CD8-positive, alpha-beta memory T cell (primary cell): ENCODE measurements around the gene PDIA6. TPM values are rescaled to one million over a fixed set of nuclear protein-coding genes. Genes with fewer than 3 reads are reported as not detected.
A peak's percentile ranks its signal among the peaks of the same experiment; 100 is the strongest.

ENCODE experiments used
- CTCF ChIA-PET: fragments of 350-600 bp; sonication (Branson Sonifier 250); formaldehyde crosslinking; loops from one replicate; lab custom pipeline; 2021; ENCODE audit warnings: antibody characterized with exemption; lab: Charles Lee
- POLR2A ChIA-PET: fragments of 350-600 bp; sonication (Branson Sonifier 250); formaldehyde crosslinking; loops from one replicate; lab custom pipeline; 2021; ENCODE audit warnings: antibody characterized with exemption; lab: Charles Lee
- DNase-seq, 5 donors: peaks; one replicate each; pipeline versions ENCODE4 v3.0.0 to v3.0.0-alpha.2; 2020 to 2022; ENCODE audit warnings: mixed read lengths in 1 of 5
- H3K27ac ChIP-seq: one replicate; pipeline ENCODE4 v1.7.0; 2013; ENCODE audit warnings: low read depth, mild to moderate bottlenecking, low read length, moderate library complexity
- H3K27me3 ChIP-seq: 2 replicates; pipeline ENCODE4 v1.7.0; 2013; ENCODE audit warnings: low read length, mild to moderate bottlenecking; ENCODE audit not compliant: insufficient read depth, poor library complexity, severe bottlenecking
- H3K36me3 ChIP-seq: 2 replicates; pipeline ENCODE4 v1.7.0; 2013; ENCODE audit warnings: mild to moderate bottlenecking, low read length, moderate library complexity; ENCODE audit not compliant: insufficient read depth
- H3K4me1 ChIP-seq: 2 replicates; pipeline ENCODE4 v1.7.0; 2013; ENCODE audit warnings: mild to moderate bottlenecking, low read length, moderate library complexity; ENCODE audit not compliant: insufficient read depth
- H3K4me3 ChIP-seq: 2 replicates; pipeline ENCODE4 v1.7.0; 2013; ENCODE audit warnings: mild to moderate bottlenecking, low read length
- H3K9me3 ChIP-seq: 2 replicates; pipeline ENCODE4 v1.7.0; 2013; ENCODE audit warnings: mild to moderate bottlenecking, low read length
- H3K27ac Mint-ChIP-seq, 8 donors: one replicate each; pipeline ENCODE4 v1.8.0; 2020 to 2021; ENCODE audit warnings: mixed read lengths in 8 of 8, mild to moderate bottlenecking in 6 of 8, inconsistent platforms in 3 of 8, moderate library complexity in 3 of 8
- H3K27me3 Mint-ChIP-seq, 2 donors: one replicate each; pipeline ENCODE4 v1.8.0; 2020 to 2021; ENCODE audit warnings: mixed read lengths in 2 of 2, mild to moderate bottlenecking in 1 of 2, moderate library complexity in 1 of 2
- H3K36me3 Mint-ChIP-seq, 3 donors: one replicate each; pipeline ENCODE4 v1.8.0; 2020 to 2021; ENCODE audit warnings: mixed read lengths in 3 of 3, inconsistent platforms in 1 of 3, mild to moderate bottlenecking in 1 of 3
- H3K4me1 Mint-ChIP-seq, 3 donors: one replicate each; pipeline ENCODE4 v1.8.0; 2020 to 2021; ENCODE audit warnings: mixed read lengths in 3 of 3, inconsistent platforms in 1 of 3, mild to moderate bottlenecking in 1 of 3
- H3K4me3 Mint-ChIP-seq, 7 donors: one replicate each; pipeline ENCODE4 v1.8.0; 2020 to 2021; ENCODE audit warnings: mixed read lengths in 7 of 7, mild to moderate bottlenecking in 6 of 7, moderate library complexity in 4 of 7, inconsistent platforms in 2 of 7
- H3K9me3 Mint-ChIP-seq, 5 donors: one replicate each; pipeline ENCODE4 v1.8.0; 2020 to 2022; ENCODE audit warnings: mixed read lengths in 5 of 5, mild to moderate bottlenecking in 3 of 5, moderate library complexity in 2 of 5, inconsistent platforms in 1 of 5
- polyA plus RNA-seq: library from polyadenylated mRNA; unstranded; fragments of 300-500 nt; fragmentation: Illumina TruSeq; gene quantifications from one replicate; pipeline ENCODE4 v1.2.3, GENCODE V29; 2021
- total RNA-seq, 2 experiments: library from RNA; stranded (reverse); gene quantifications; one replicate each; pipeline ENCODE4 v1.2.3, GENCODE V29; 2021

Gene PDIA6
- total and polyA plus RNA-seq, 3 experiments from 2014 or later = 158 to 181 (median 178) TPM

DNA sequence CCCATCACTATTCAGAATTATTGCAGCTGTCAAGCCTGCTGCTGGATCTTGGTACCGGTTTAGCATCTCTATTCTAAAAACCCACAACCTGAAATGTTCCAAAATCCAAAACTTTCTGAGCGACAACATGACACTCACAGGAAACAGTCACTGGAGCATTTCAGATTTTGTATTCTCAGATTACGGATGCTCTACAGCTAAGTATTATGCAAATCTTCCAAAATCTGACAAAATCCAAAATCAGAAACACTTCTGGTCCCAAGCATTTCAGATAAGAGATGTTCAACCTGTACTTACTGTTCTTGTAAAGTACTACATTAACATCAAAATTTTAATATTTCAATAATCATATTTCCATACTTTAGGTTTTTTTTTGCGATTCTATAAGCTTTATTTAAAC lies 12.4 kb downstream of the PDIA6 start:
- no peak overlapping the region for H3K4me3 Mint-ChIP-seq
- no peaks in the 10 kb centered on the region for H3K27me3 ChIP-seq
- peak overlapping the region in 1 of 8 donors; percentile 50 for H3K27ac Mint-ChIP-seq
- H3K27ac ChIP-seq = no peak overlapping the region
- no peaks in the 10 kb centered on the region for H3K27me3 Mint-ChIP-seq
- H3K4me1 ChIP-seq = no peaks in the 10 kb centered on the region
- H3K4me1 Mint-ChIP-seq = peaks cover 21 to 43% (median 35%) of the 10 kb centered on the region in 3 donors
- ChIA-PET CTCF (interaction anchor here (1.5 kb wide), 1 partner anchor 332 kb away, joined by 4 read pairs; a partner anchor contains a TSS), POLR2A (no interaction called here)
- DNase-seq = no peak
- no peak overlapping the region for H3K4me3 ChIP-seq
- H3K9me3 Mint-ChIP-seq = no peaks in the 10 kb centered on the region
- no peaks in the 10 kb centered on the region for H3K9me3 ChIP-seq
- peaks cover 37% of the 10 kb centered on the region for H3K36me3 ChIP-seq
- H3K36me3 Mint-ChIP-seq = peaks cover 4 to 67% (median 8%) of the 10 kb centered on the region in 3 donors

DNA sequence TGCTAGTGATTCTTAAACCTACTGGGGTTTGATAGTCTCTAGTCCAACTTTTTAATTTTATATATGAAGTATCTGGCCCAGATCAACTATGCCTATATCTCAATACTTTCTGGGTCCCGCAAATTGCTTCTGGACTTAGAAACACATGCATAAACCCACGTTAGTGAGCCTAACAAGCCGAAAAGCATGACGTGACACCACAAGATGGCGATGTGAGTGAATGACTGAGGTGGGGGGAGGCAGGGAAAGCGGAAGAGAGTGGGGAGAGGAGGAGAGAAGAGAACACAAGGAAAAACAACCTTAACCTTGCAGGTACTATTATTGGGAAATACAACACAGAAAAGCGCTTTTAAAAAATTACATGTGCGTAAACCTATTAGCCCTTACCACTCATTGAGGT lies 13.8 kb downstream of the PDIA6 start:
- H3K4me1 ChIP-seq = no peaks in the 10 kb centered on the region
- Mint-ChIP-seq H3K27ac (peak overlapping the region in 3 of 8 donors; percentile 26 to 51 (median 47)), H3K4me1 (peaks cover 23 to 42% (median 35%) of the 10 kb centered on the region in 3 donors), H3K9me3 (no peaks in the 10 kb centered on the region), H3K4me3 (no peak overlapping the region), H3K27me3 (no peaks in the 10 kb centered on the region), H3K36me3 (peaks cover 4 to 77% (median 8%) of the 10 kb centered on the region in 3 donors)
- CTCF ChIA-PET = interaction anchor here (1.2 kb wide), 1 partner anchor 13 kb away, joined by 4 read pairs; the partner anchor contains the start of gene PDIA6
- no peak overlapping the region for H3K27ac ChIP-seq
- no peaks in the 10 kb centered on the region for H3K9me3 ChIP-seq
- DNase-seq = no peak
- no peaks in the 10 kb centered on the region for H3K27me3 ChIP-seq
- no peak overlapping the region for H3K4me3 ChIP-seq
- H3K36me3 ChIP-seq = peaks cover 41% of the 10 kb centered on the region
- POLR2A ChIA-PET = no interaction called here

DNA sequence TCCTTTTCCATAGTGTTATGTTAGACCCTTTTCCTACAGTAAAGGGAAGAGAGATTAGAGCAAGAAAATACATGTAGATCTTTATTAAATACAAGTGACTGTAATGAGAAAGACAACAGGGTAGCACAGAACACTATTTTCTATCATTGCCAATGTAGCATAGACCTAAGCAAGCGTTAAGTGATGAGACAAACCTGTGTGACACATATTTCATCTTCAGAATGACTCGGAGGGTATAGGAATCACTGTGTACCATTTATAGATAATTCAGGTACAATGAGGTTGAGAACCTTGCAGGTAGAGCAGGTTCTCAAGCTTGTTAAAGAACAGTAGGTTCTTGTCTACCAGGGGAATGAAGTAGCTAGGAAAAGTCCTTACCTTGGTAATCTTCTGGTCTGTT lies 15.9 kb downstream of the PDIA6 start:
- H3K4me1 ChIP-seq = no peaks in the 10 kb centered on the region
- no peaks in the 10 kb centered on the region for H3K9me3 Mint-ChIP-seq
- no peak for DNase-seq
- H3K36me3 ChIP-seq = peaks cover 40% of the 10 kb centered on the region
- peaks cover 4 to 81% (median 14%) of the 10 kb centered on the region in 3 donors for H3K36me3 Mint-ChIP-seq
- POLR2A ChIA-PET = no interaction called here
- H3K9me3 ChIP-seq = no peaks in the 10 kb centered on the region
- H3K4me3 ChIP-seq = no peak overlapping the region
- H3K27ac ChIP-seq = no peak overlapping the region
- H3K27me3 Mint-ChIP-seq = no peaks in the 10 kb centered on the region
- H3K4me3 Mint-ChIP-seq = no peak overlapping the region
- peak overlapping the region in 3 of 8 donors; percentile 4 to 60 (median 54) for H3K27ac Mint-ChIP-seq
- peaks cover 11 to 38% (median 36%) of the 10 kb centered on the region in 3 donors for H3K4me1 Mint-ChIP-seq
- no peaks in the 10 kb centered on the region for H3K27me3 ChIP-seq
- CTCF ChIA-PET = interaction anchor here (0.7 kb wide), 1 partner anchor 336 kb away, joined by 3 read pairs; a partner anchor contains a TSS

DNA sequence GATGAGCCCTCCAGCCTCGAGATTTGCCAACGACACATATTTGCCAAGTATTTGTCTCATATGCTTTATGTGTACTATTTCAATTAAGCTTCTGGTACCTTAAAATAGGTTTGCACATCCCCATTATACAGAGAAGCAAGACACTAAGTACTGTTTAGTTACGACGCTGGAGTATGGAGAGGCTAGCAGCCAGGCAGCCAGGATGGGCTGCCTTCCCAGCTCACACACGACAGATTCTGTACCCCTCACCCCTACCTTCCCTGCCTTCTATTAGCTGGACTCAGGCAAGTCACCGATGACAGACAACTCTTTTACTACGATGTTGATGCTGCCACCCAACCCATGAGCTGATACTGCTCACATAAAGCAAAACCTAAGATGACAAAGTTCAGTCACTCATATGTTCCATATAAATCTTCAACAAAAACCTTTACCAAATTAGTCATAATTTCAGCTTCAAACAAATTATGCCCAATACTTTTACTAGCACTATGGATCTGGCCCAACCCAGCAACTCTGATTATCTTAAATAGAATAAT lies 17.0 kb downstream of the PDIA6 start:
- H3K4me1 ChIP-seq = no peaks in the 10 kb centered on the region
- ChIA-PET POLR2A (no interaction called here), CTCF (no interaction called here)
- DNase-seq = no peak
- H3K4me1 Mint-ChIP-seq = peaks cover 11 to 49% (median 40%) of the 10 kb centered on the region in 3 donors
- H3K27ac ChIP-seq = no peak overlapping the region
- no peaks in the 10 kb centered on the region for H3K9me3 ChIP-seq
- H3K4me3 ChIP-seq = no peak overlapping the region
- no peaks in the 10 kb centered on the region for H3K9me3 Mint-ChIP-seq
- H3K36me3 Mint-ChIP-seq = peaks cover 4 to 81% (median 14%) of the 10 kb centered on the region in 3 donors
- peak overlapping the region in 5 of 8 donors; percentile 6 to 79 (median 38) for H3K27ac Mint-ChIP-seq
- no peaks in the 10 kb centered on the region for H3K27me3 Mint-ChIP-seq
- H3K27me3 ChIP-seq = no peaks in the 10 kb centered on the region
- no peak overlapping the region for H3K4me3 Mint-ChIP-seq
- H3K36me3 ChIP-seq = peaks cover 30% of the 10 kb centered on the region

DNA sequence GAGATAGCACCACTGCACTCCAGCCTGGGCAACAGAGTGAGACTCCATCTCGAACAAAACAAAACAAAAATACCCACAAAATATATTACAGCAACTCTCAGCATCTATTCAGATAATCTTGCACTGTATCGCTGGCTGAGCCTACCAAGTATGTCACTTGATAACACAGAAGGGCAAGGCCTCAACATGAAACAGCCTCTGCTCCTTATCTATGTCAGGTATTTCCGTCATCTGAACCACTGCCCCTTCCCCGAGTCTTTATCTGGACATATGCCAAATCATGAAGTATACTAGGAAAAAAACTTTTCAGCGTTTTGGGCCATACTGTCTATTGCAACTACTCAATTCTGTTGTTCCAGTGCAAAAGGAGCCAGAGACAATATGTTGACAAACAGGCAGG lies 17.7 kb downstream of the PDIA6 start:
- POLR2A ChIA-PET = no interaction called here

DNA sequence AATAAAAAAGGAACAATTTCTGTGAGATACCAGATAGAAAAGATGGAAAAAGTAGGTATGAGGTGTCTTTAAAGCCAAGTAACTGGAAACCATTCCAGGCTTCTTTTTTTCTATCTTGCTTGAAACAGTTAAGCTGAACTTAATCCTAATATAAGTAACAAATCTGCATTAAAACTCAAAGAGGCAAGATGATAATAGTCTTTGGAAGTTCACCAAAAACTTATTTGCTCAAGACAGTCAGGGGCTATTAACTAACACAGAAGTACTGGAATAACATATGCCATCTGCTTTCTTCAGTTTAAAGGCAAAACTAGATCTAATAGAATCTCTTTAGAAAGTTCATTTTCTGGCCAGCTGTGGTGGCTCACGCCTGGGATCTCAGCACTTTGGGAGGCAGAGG lies 18.8 kb downstream of the PDIA6 start:
- H3K4me3 ChIP-seq = no peak overlapping the region
- ChIA-PET CTCF (no interaction called here), POLR2A (no interaction called here)
- H3K27ac ChIP-seq = no peak overlapping the region
- no peaks in the 10 kb centered on the region for H3K9me3 ChIP-seq
- H3K27me3 ChIP-seq = no peaks in the 10 kb centered on the region
- peaks cover 6 to 58% (median 39%) of the 10 kb centered on the region in 3 donors for H3K4me1 Mint-ChIP-seq
- no peaks in the 10 kb centered on the region for H3K4me1 ChIP-seq
- H3K4me3 Mint-ChIP-seq = no peak overlapping the region
- H3K27ac Mint-ChIP-seq = peak overlapping the region in 2 of 8 donors; percentile 54 to 66
- peaks cover 29% of the 10 kb centered on the region for H3K36me3 ChIP-seq
- H3K9me3 Mint-ChIP-seq = no peaks in the 10 kb centered on the region
- peaks cover 4 to 88% (median 19%) of the 10 kb centered on the region in 3 donors for H3K36me3 Mint-ChIP-seq
- no peak for DNase-seq
- H3K27me3 Mint-ChIP-seq = no peaks in the 10 kb centered on the region

More for the DNA sequence above, 17.7 kb downstream of the PDIA6 start:
- H3K4me3 ChIP-seq = no peak overlapping the region
- DNase-seq = no peak
- H3K27me3 ChIP-seq = no peaks in the 10 kb centered on the region
- Mint-ChIP-seq H3K9me3 (no peaks in the 10 kb centered on the region), H3K27ac (peak overlapping the region in 4 of 8 donors; percentile 7 to 61 (median 41)), H3K4me3 (no peak overlapping the region), H3K4me1 (peaks cover 11 to 56% (median 45%) of the 10 kb centered on the region in 3 donors), H3K36me3 (peaks cover 4 to 84% (median 16%) of the 10 kb centered on the region in 3 donors), H3K27me3 (no peaks in the 10 kb centered on the region)
- no peak overlapping the region for H3K27ac ChIP-seq
- H3K36me3 ChIP-seq = peaks cover 25% of the 10 kb centered on the region
- no peaks in the 10 kb centered on the region for H3K4me1 ChIP-seq
- no peaks in the 10 kb centered on the region for H3K9me3 ChIP-seq
- CTCF ChIA-PET = no interaction called here

DNA sequence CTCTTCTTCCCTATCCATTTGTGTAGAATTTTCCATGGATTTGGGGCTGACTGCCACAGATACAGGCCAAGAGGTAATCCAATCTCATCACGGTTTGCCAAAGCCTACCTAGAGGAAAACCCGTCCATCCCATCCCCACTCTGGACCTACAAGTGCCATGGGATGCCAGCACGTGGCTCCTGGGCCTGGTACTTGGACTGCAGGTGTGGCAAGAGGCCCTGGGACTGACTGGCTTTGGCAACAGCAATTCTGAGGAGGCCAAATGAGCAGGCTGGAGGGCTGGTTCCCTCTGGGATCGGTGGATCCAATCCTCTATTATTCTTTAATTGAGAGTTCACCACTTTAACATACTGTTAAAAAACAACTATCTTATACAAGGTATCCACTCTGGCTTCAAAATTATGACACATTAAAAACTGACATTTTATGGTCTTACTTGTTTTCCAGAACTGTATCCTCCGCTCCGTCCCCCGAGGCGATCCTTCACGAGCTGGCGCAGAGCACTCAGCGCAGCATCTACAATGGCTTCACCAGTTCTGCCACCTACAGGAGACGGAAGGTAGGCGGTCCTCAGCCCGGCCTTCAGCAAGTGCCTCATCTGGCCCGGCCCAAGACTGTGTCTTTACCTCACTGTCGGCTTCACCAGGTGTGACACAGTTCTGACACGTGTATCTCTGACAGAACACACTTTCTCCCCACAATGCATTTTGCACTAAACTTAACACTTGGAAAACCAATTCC lies 19.8 kb downstream of the PDIA6 start:
- peaks cover 29% of the 10 kb centered on the region for H3K36me3 ChIP-seq
- POLR2A ChIA-PET = no interaction called here
- Mint-ChIP-seq H3K27ac (peak overlapping the region in 6 of 8 donors; percentile 18 to 97 (median 73)), H3K4me1 (peaks cover 3 to 55% (median 34%) of the 10 kb centered on the region in 3 donors), H3K4me3 (peak overlapping the region in 1 of 7 donors; percentile 29), H3K27me3 (no peaks in the 10 kb centered on the region), H3K9me3 (no peaks in the 10 kb centered on the region), H3K36me3 (peaks cover 4 to 93% (median 25%) of the 10 kb centered on the region in 3 donors)
- H3K27me3 ChIP-seq = no peaks in the 10 kb centered on the region
- CTCF ChIA-PET = interaction anchor here (1.2 kb wide), 1 partner anchor 338 kb away, joined by 3 read pairs; no protein-coding TSS in a partner anchor
- no peak for DNase-seq
- no peaks in the 10 kb centered on the region for H3K4me1 ChIP-seq
- no peak overlapping the region for H3K4me3 ChIP-seq
- H3K9me3 ChIP-seq = no peaks in the 10 kb centered on the region
- peak overlapping the region; percentile 2 for H3K27ac ChIP-seq
